Activated CD8-positive, alpha-beta memory T cell treated with anti-CD3 and anti-CD28 coated beads, Interleukin-2, amount 50 U/mL, for 24 hours (primary cell): ENCODE measurements around the gene GADD45B.
"Not testable (repeated sequence)": the region's sequence is repeated elsewhere in the genome, so short reads cannot be mapped to it uniquely, and the experiment has no call there.

Experiments
- DNase-seq: peaks from one replicate; pipeline ENCODE4 v3.0.0-alpha.2; 2020; ENCODE audit errors: extremely low read depth

Gene GADD45B

GRCh38 chr19:2488405-2488941, 12.5 kb downstream of the GADD45B start:
- DNase-seq, result no peak

- DNase-seq, result no peak
Measured at GRCh38 chr19:2488942-2489731, 13.2 kb downstream of the GADD45B start.

GRCh38 chr19:2490659-2491058, 14.7 kb downstream of the GADD45B start:
- DNase-seq, result no peak

- DNase-seq, result no peak
Measured at GRCh38 chr19:2491130-2491801, 15.3 kb downstream of the GADD45B start.

DNA sequence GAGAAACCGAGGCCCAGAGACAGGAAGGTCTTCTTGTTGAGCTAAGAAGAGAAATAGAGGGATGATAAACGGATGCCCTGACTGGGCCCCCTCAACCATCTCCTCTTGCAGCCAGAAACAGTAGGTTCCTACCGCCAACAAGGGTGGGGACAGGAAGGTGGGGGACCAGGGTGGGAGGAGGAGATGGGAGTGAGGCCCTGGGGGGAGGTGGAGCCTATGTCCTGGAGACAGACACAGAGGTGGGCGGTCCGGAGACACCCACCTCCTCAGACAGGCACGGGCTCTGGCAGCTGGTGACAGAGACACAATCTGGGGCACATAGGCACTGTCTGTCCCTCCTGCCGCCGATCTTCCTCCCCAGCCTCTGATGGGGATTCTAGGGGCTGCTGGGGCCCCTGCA, 16.9 kb downstream of the GADD45B start:
- no peak for DNase-seq

GRCh38 chr19:2493448-2493847, 17.5 kb downstream of the GADD45B start:
- DNase-seq, result not testable (repeated sequence)

- no peak for DNase-seq
Measured at GRCh38 chr19:2494084-2494446, 18.1 kb downstream of the GADD45B start.

DNA sequence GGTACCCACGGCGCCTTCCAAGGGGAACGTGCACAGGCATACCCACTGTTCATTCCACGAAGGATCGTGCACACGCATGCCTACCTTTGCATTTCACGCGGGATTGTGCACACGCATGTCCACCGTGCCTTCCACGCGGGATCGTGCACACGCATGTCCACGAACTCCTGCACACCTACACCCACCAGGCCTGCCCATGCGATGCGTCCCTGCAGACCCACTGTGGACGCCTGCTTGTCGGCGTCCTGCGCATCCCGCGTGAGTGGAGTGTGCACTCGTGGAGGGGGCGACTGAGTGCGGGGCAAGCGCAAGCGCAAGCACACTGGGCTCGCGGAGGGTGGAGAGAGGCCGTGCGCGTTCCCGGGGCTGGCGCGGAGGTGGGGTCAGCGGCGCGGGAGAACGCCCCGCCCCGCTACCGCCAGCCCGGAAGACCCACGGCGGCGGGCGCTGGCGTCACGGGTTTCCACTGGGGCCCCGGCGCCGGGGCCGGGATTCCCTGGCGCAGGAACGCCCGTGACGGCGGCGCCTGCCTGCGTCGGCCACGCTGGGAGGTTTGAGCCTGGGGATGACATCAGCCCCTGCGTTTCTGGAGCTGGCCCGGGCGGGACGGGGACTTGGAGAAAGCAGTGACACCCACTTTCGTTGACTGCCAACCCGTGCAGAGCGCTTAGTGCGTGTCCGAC, 18.7 kb downstream of the GADD45B start:
- DNase-seq, result no peak

DNA sequence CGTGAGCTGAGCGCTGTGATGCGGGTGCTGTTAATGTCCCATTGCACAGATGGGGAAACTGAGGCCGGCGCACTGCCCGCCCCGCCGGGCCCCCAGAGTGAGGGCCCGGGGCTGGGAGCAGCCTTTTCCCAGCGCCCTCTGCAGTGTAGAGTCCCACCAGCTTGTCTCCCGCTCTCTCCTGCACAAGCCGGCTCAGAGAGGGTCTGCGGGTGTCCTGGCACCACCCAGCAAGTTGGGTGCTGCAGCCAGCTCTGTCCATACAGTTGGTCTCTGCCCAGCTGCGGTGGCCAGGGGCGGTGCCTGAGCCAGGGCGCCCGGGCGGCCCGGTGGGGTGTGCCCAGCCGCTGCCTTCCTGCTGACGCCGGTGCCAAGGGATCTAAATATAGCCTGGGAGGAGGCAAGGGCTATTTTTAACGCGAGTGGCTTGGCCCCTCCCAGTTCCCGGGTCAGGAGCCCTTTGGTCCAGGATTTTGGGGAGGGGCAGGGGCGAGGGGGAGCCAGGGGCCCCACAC, 19.3 kb downstream of the GADD45B start:
- no peak for DNase-seq

- no peak for DNase-seq
Measured at GRCh38 chr19:2495651-2496316, 19.9 kb downstream of the GADD45B start.

DNA sequence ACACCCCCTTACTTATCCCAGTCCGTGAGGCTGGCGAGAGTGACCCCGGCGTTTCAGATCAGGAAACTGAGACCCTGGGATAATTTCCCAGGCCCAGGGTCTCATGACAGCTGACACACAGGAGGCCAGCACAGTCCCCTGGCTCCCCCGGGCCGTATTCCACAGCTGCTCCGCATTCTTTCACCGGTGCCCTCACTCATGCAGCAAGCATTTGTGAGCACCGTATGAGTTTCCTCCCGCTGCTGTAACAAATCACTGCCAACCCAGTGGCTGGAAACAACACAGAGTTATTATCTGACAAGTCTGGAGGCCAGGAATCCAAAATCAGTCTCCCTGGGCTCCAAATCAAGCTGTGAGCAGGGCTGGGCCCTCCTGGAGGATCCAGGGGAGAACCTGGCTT, 21.3 kb downstream of the GADD45B start:
- DNase-seq, result no peak

DNA sequence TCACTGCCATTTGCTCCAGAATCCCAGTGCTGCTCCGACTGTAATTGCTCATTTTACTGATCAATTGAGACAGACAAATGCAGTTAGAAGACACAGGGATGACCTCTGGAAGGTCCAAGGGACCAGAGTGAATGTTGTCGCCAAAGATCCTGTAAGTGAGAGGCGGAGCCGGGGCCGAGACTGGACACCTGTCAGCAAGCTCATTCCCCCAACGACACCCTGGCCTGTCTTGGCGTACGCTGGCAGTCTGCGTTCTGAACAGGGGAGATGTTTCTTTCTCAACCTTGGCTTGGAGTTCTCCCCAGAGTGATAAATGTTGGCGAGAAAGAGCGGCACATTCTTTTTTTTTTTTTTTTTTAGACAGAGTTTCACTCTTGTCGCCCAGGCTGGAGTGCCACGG, 24.2 kb downstream of the GADD45B start:
- no peak for DNase-seq

GRCh38 chr19:2500841-2501261, 24.9 kb downstream of the GADD45B start:
- DNase-seq, result no peak

GRCh38 chr19:2503521-2504109, 27.7 kb downstream of the GADD45B start:
- peak; percentile 40 for DNase-seq

GRCh38 chr19:2506656-2507055, 30.7 kb downstream of the GADD45B start:
- not testable (repeated sequence) for DNase-seq

GRCh38 chr19:2507109-2507508, 31.2 kb downstream of the GADD45B start:
- no peak for DNase-seq

DNA sequence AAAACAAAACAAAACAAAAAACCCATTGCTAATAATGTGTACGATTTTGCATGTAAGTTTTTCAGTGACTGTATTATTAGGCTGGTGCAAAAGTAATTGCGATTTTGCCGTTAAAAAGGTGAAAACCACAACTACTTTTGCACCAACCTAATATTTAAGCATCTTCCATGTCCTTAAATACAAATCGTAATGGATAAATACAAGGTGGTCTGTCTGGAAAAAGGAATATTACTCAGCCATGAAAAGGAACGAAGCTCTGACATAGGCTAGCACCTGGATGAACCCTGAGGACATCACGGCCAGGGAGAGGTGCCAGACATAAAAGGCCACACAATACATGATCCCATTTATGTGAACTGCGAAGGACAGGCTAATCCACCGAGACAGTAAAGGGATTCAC, 33.2 kb downstream of the GADD45B start:
- no peak for DNase-seq

- no peak for DNase-seq
Measured at GRCh38 chr19:2511570-2511969, 35.6 kb downstream of the GADD45B start.

GRCh38 chr19:2511991-2512390, 36.1 kb downstream of the GADD45B start:
- no peak for DNase-seq

DNA sequence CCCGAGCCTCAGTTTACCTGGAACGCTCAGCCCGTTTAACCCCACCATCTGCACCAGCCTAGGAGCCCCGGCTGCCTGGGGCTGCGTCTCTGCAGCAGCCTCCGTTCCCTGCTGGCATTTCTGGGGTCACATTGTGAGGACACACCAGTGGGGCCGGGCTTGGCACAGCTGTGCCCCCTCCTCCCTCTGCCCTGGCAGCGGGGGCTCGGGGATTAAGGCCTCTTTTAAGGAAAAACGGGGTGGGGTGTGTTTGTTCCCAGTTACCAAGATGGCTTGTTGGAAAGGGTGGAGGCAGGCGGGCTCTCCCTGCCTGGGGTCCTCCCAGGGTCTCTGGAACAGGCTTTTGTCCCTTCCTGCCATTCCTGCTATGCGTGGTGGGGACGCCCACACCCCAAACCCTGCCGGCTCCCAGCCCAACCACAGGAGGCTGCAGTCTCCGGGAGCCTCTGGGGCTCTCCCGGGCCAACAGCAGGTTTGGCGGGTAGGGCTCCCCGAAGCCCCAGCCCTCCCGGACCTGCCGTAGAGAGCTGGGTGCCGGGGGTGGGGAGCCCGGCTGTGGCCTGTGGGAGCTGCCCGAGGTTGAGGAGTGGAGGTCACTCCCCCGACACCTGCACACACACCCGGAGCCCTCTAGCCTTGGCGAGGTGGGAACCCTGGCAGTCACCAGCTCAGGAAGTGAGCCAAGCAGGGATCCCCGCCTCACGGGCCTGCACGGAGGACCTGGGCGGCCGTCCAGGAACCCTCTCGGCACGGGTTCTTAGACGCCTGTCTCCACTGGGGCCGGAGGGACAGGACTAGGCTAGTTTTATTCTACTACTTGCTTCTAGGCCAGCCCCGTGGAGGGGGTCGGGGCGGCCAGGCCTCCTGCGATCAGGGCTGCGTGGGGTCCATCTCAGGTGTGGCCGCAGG, 36.9 kb downstream of the GADD45B start:
- DNase-seq, result no peak
